H54 (cell line): ENCODE results near the gene KIAA0586.
"Not testable (repeated sequence)": the region's sequence is repeated elsewhere in the genome, so short reads cannot be mapped to it uniquely, and the experiment has no call there.

ENCODE experiments used
- DNase-seq: peaks from one replicate; pipeline ENCODE4 v3.0.0; 2011; ENCODE audit warnings: low spot score, mixed read lengths; ENCODE audit not compliant: insufficient read length
- FAIRE-seq: peaks from 3 replicates; lab custom pipeline; 2011; peaks lifted over from hg19 to GRCh38; lab: Jason Lieb, UNC
- POLR2A ChIP-seq: IDR thresholded peaks from 2 replicates; pipeline ENCODE4 v1.6.1; 2011; ENCODE audit warnings: low read depth, mild to moderate bottlenecking, low read length

The KIAA0586 gene

GRCh38 chr14:58479975-58480374 lies 52.5 kb downstream of the KIAA0586 start:
- no peak for DNase-seq
- no peak for FAIRE-seq
- no peak for TF ChIP-seq POLR2A

DNA sequence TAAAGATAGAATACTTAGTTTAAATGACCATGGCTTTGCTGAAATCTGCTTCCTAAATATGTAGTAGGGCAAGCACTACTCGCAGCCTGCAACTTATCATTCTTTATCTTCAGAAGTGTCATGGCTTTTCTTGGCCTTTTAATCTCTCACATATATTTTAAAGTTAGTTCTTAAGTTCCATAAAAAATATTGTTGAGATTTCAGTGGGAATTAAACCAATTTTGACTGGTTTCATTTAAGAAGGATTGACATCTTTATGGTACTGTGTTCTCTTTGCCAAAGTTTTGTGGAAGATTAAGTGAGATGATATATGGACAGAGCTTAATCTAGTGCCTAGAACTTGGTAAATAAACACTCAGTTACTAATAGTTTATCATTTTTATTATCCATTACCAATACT lies 56.7 kb downstream of the KIAA0586 start:
- FAIRE-seq (no peak), DNase-seq (no peak)
- TF ChIP-seq POLR2A, result no peak

DNA sequence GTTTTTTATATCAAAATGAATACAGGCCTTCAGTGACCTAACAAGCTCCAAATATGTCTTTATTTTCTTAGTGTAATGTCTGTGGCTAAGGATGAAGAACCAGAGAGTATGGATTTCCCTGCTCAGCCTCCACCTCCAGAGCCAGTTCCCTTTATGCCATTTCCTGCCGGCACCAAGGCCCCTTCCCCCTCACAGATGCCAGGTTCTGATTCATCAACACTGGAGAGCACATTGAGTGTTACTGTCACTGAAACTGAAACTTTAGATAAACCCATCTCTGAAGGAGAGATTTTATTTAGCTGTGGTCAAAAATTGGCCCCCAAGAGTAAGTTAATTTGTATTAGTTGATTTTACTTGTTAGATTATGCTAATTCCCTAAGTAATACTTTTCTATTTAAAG lies 61.0 kb downstream of the KIAA0586 start:
- DNase-seq, result peak; percentile 19
- FAIRE-seq, result peak; percentile 57
- no peak for TF ChIP-seq POLR2A

DNA sequence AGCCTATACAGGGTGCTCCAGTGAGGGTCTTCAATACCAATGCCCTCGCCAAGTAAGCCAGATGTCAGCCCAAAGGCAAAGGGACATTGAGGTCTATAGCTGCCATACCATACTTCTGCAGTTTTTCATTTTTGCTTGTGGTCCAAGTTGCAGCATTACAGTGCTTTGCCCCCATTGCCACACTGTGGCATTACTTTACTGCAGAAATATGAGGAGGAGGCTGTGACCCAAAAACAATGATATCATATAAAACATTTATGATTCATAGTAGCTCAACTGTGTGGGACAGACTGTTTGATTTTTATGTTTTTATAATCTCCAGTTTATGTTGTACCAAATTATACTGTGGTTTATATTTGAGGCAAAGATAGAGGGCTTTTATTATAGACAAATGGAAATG lies 64.1 kb downstream of the KIAA0586 start:
- DNase-seq, result no peak
- FAIRE-seq, result no peak
- TF ChIP-seq POLR2A, result no peak

DNA sequence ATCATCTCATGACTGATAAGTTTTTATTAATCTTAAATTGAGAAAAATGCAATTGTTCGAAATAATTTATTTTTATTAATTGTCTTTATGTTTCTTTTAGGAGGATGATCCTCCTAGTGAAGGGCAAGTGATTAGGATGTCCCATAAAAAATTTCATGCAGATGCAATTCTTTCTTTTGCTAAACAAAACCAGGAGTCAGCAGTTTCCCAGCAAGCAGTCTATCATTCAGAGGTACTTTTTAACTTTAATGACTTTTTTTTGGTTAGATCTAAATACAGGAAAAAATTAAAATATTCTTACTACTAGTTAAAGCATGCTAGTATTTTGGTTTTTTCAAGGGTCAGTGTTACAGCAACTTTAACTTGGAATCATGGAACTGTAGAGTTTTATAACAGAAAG lies 64.5 kb downstream of the KIAA0586 start:
- TF ChIP-seq POLR2A, result no peak
- DNase-seq (no peak), FAIRE-seq (no peak)

GRCh38 chr14:58501214-58501816 lies 73.8 kb downstream of the KIAA0586 start:
- FAIRE-seq (peak; percentile 75), DNase-seq (peak; percentile 0)
- TF ChIP-seq POLR2A, result no peak

GRCh38 chr14:58513272-58513671 lies 85.8 kb downstream of the KIAA0586 start:
- DNase-seq, result no peak
- FAIRE-seq, result no peak
- no peak for TF ChIP-seq POLR2A

- TF ChIP-seq POLR2A, result no peak
- no peak for FAIRE-seq
- no peak for DNase-seq
These were observed 90.1 kb downstream of the KIAA0586 start for GRCh38 chr14:58517592-58517991.

GRCh38 chr14:58525691-58526090 lies 98.2 kb downstream of the KIAA0586 start:
- not testable (repeated sequence) for DNase-seq, FAIRE-seq

DNA sequence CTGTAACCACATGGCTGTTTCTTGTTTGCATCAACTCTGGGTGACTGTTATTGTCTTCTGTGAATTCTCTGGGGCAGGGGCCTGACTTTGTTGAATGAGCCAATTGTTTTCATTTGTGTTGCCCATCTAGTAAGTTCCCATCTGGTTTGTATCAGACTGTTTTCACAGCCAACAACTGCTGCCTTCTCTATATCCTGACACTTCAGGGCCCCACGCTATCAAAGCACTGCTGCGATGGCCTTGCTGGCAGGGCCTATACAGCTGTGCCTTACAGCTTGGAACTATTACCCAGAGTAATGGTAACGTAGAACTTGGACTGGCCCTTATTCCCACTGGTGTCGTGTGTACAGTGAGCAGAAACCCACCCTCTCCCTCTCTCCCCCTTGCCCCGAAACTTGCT lies 105.9 kb downstream of the KIAA0586 start:
- FAIRE-seq (no peak), DNase-seq (no peak)
- no peak for TF ChIP-seq POLR2A

GRCh38 chr14:58535044-58535443 lies 107.5 kb downstream of the KIAA0586 start:
- no peak for TF ChIP-seq POLR2A
- no peak for DNase-seq
- no peak for FAIRE-seq

- DNase-seq (no peak), FAIRE-seq (no peak)
These were observed 109.5 kb downstream of the KIAA0586 start for GRCh38 chr14:58537004-58537403.

GRCh38 chr14:58540749-58541632 lies 113.5 kb downstream of the KIAA0586 start:
- DNase-seq (no peak), FAIRE-seq (no peak)
- TF ChIP-seq POLR2A, result no peak

More at GRCh38 chr14:58537004-58537403, 109.5 kb downstream of the KIAA0586 start:
- no peak for TF ChIP-seq POLR2A

- no peak for TF ChIP-seq POLR2A
- no peak for DNase-seq
- no peak for FAIRE-seq
These were observed 114.1 kb downstream of the KIAA0586 start for GRCh38 chr14:58541633-58542022.

- no peak for DNase-seq
- no peak for TF ChIP-seq POLR2A
- FAIRE-seq, result no peak
These were observed 115.7 kb downstream of the KIAA0586 start for GRCh38 chr14:58543253-58543652.
